ENCODE data around the gene TRIO.

Gene TRIO

DNA sequence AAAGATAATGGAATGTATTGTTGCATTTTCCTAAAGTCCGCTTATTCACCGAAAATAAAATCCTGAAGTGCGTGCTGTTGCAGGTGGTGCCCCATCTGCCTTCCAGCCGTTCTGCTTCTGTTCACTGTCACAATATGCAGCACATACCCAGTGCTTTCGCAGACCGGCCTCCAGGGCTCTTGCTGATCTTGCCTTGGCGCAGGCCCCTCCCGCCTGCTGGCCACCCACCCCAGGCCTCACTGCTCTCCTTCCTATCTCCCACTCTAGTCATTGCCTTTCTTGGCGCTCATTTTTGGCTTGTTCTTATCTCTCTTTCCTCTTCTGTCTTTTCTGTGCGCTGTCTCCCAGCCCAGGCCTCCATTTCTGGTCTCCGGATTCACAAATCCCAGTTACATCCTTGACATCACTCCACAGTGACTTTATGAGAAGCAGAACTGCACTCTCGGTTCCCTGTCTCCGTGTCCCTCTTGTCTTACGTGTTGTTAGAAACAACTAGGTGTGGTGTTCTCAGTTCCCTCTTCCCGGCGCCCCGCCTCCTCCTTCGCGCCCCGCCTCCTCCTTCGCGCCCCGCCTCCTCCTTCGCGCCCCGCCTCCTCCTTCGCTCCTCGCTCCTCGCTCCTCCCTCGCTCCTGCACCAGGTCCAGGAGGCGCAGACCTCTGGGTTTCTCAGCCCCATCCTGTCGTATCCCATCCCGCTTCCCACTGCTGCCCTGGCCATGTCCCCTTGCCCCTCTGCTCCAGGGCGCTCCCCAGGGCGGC, 236.8 kb downstream of the TRIO start:
- Histone ChIP-seq H3K79me2 (ENCODE audit: insufficient read depth, low read length) (no peaks in the 10 kb centered on the region), H3K27ac (ENCODE audit: low read length) (no peak overlapping the region), H3K4me1 (ENCODE audit: insufficient read depth, low read length) (no peaks in the 10 kb centered on the region), H3K9me3 (ENCODE audit: insufficient read depth, low read length, severe bottlenecking) (no peaks in the 10 kb centered on the region), H3K4me2 (ENCODE audit: insufficient read depth, low read length) (no peak overlapping the region), H3K4me3 (ENCODE audit: low read depth in 1 of 2, low read length in 2 of 2) (no peak overlapping the region), H3K36me3 (ENCODE audit: insufficient read depth, low read length) (no peaks in the 10 kb centered on the region), H2AFZ (ENCODE audit: low read depth, low read length) (no peak overlapping the region), H4K20me1 (ENCODE audit: insufficient read depth, low read length) (no peaks in the 10 kb centered on the region), H3K9ac (ENCODE audit: low read depth, low read length) (no peak overlapping the region), H3K27me3 (ENCODE audit: insufficient read depth, low read length, poor library complexity) (no peaks in the 10 kb centered on the region)
- DNase-seq (no peak), ATAC-seq (ENCODE audit: insufficient read depth, low read depth) (no peak)
- TF ChIP-seq CTCF (IDR thresholded peaks at IDR 0.05; ENCODE audit: borderline replicate concordance, extremely low read depth, low read length, poor library complexity, severe bottlenecking) (no peak), EZH2 (IDR thresholded peaks at IDR 0.05; ENCODE audit: borderline replicate concordance, low read depth, low read length, severe bottlenecking) (no peak)

- H2AFZ ChIP-seq (ENCODE audit: low read depth, low read length) = no peak overlapping the region
- no peak overlapping the region for H3K27ac ChIP-seq (ENCODE audit: low read length)
- H3K4me3 ChIP-seq (ENCODE audit: low read depth in 1 of 2, low read length in 2 of 2) = no peak overlapping the region
- no peak overlapping the region for H3K9ac ChIP-seq (ENCODE audit: low read depth, low read length)
- no peaks in the 10 kb centered on the region for H3K4me1 ChIP-seq (ENCODE audit: insufficient read depth, low read length)
- H3K9me3 ChIP-seq (ENCODE audit: insufficient read depth, low read length, severe bottlenecking) = no peaks in the 10 kb centered on the region
- ATAC-seq (ENCODE audit: insufficient read depth, low read depth) (no peak), DNase-seq (no peak)
- no peak overlapping the region for H3K4me2 ChIP-seq (ENCODE audit: insufficient read depth, low read length)
- no peaks in the 10 kb centered on the region for H3K27me3 ChIP-seq (ENCODE audit: insufficient read depth, low read length, poor library complexity)
- TF ChIP-seq EZH2 (IDR thresholded peaks at IDR 0.05; ENCODE audit: borderline replicate concordance, low read depth, low read length, severe bottlenecking) = no peak
- no peak for TF ChIP-seq CTCF (IDR thresholded peaks at IDR 0.05; ENCODE audit: borderline replicate concordance, extremely low read depth, low read length, poor library complexity, severe bottlenecking)
- no peaks in the 10 kb centered on the region for H3K36me3 ChIP-seq (ENCODE audit: insufficient read depth, low read length)
- H3K79me2 ChIP-seq (ENCODE audit: insufficient read depth, low read length) = no peaks in the 10 kb centered on the region
- H4K20me1 ChIP-seq (ENCODE audit: insufficient read depth, low read length) = no peaks in the 10 kb centered on the region
Observed at GRCh38 chr5:14380712-14381111, 237.6 kb downstream of the TRIO start.

DNA sequence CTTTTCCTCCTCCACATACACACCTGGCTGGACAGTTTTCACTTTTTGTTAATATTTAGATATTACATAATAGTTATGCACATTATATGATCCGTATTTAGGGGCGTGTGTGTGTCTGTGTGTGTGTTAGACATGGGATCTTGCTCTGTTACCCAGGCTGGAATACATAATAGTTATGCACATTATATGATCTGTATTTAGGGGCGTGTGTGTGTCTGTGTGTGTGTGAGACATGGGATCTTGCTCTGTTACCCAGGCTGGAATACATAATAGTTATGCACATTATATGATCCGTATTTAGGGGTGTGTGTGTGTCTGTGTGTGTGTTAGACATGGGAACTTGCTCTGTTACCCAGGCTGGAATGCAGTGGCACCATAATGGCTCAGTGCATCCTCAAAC, 239.5 kb downstream of the TRIO start:
- Histone ChIP-seq H3K4me3 (ENCODE audit: low read depth in 1 of 2, low read length in 2 of 2) (no peak overlapping the region), H3K9ac (ENCODE audit: low read depth, low read length) (no peak overlapping the region), H3K36me3 (ENCODE audit: insufficient read depth, low read length) (no peaks in the 10 kb centered on the region), H3K4me2 (ENCODE audit: insufficient read depth, low read length) (no peak overlapping the region), H3K9me3 (ENCODE audit: insufficient read depth, low read length, severe bottlenecking) (no peaks in the 10 kb centered on the region), H3K79me2 (ENCODE audit: insufficient read depth, low read length) (no peaks in the 10 kb centered on the region), H4K20me1 (ENCODE audit: insufficient read depth, low read length) (no peaks in the 10 kb centered on the region), H2AFZ (ENCODE audit: low read depth, low read length) (no peak overlapping the region), H3K4me1 (ENCODE audit: insufficient read depth, low read length) (no peaks in the 10 kb centered on the region), H3K27me3 (ENCODE audit: insufficient read depth, low read length, poor library complexity) (no peaks in the 10 kb centered on the region), H3K27ac (ENCODE audit: low read length) (no peak overlapping the region)
- ATAC-seq (ENCODE audit: insufficient read depth, low read depth) (no peak), DNase-seq (no peak)
- TF ChIP-seq EZH2 (IDR thresholded peaks at IDR 0.05; ENCODE audit: borderline replicate concordance, low read depth, low read length, severe bottlenecking) (no peak), CTCF (IDR thresholded peaks at IDR 0.05; ENCODE audit: borderline replicate concordance, extremely low read depth, low read length, poor library complexity, severe bottlenecking) (no peak)
